ENCODE data around the gene VIT.

GRCh38 chr2:36698993-36699392 is 2.5 kb downstream of the VIT start:
- TF ChIP-seq CTCF (conservative IDR thresholded peaks at IDR 0.05) (no peak), EZH2 (IDR thresholded peaks at IDR 0.05; ENCODE audit: low read depth) (no peak)
